Loucy (cell line): ENCODE results near the gene KRTAP2-4.

Source experiments
- H2AFZ ChIP-seq: fragments of 200-600 bp; sonication (generic); 2 replicates; pipeline ENCODE4 v1.6.0; 2016; ENCODE audit warnings: antibody characterized with exemption, mild to moderate bottlenecking, low read length, moderate library complexity
- H3F3A ChIP-seq: fragments of 200-600 bp; 2 replicates; pipeline ENCODE4 v1.6.0; 2016; ENCODE audit warnings: antibody characterized with exemption, low read depth, mild to moderate bottlenecking
- H3K27me3 ChIP-seq: fragments of 200-600 bp; sonication (generic); 2 replicates; pipeline ENCODE4 v1.6.1; 2014; ENCODE audit warnings: low read length, mild to moderate bottlenecking; ENCODE audit not compliant: insufficient read depth, poor library complexity, severe bottlenecking
- H3K36me3 ChIP-seq: fragments of 200-600 bp; sonication (generic); 2 replicates; pipeline ENCODE4 v1.6.1; 2016; ENCODE audit warnings: low read length; ENCODE audit not compliant: insufficient read depth
- H3K4me1 ChIP-seq: fragments of 200-600 bp; sonication (generic); 2 replicates; pipeline ENCODE4 v1.5.1; 2014; ENCODE audit warnings: low read length, mild to moderate bottlenecking; ENCODE audit not compliant: insufficient read depth, poor library complexity, severe bottlenecking
- H3K4me2 ChIP-seq: fragments of 200-600 bp; sonication (generic); 2 replicates; pipeline ENCODE4 v1.6.0; 2014; ENCODE audit warnings: antibody characterized with exemption, low read length, low read depth, mild to moderate bottlenecking; ENCODE audit not compliant: poor library complexity, severe bottlenecking
- H3K4me3 ChIP-seq: fragments of 200-600 bp; sonication (generic); 2 replicates; pipeline ENCODE4 v1.5.1; 2014; ENCODE audit warnings: low read length, mild to moderate bottlenecking, mixed read lengths; ENCODE audit not compliant: poor library complexity, severe bottlenecking
- H3K79me2 ChIP-seq: fragments of 200-600 bp; sonication (generic); 2 replicates; pipeline ENCODE4 v1.6.1; 2014; ENCODE audit warnings: low read length; ENCODE audit not compliant: insufficient read depth
- H3K9ac ChIP-seq: fragments of 200-600 bp; sonication (generic); 2 replicates; pipeline ENCODE4 v1.6.0; 2014; ENCODE audit warnings: mild to moderate bottlenecking, low read depth, low read length, moderate library complexity; ENCODE audit not compliant: poor library complexity, severe bottlenecking
- H3K9me2 ChIP-seq: fragments of 200-600 bp; sonication (generic); replicated peaks from 2 replicates; pipeline ENCODE4 v1.6.1; 2016; ENCODE audit warnings: low read depth, low read length, mixed read lengths
- H3K9me3 ChIP-seq: fragments of 200-600 bp; sonication (generic); 2 replicates; pipeline ENCODE4 v1.6.1; 2014; ENCODE audit warnings: mild to moderate bottlenecking, antibody characterized with exemption, low read length, low read depth; ENCODE audit not compliant: insufficient read depth
- H4K20me1 ChIP-seq: fragments of 200-600 bp; sonication (generic); 2 replicates; pipeline ENCODE4 v1.6.0; 2014; ENCODE audit warnings: antibody characterized with exemption, low read length, mild to moderate bottlenecking; ENCODE audit not compliant: insufficient read depth, poor library complexity, severe bottlenecking
- CTCF ChIP-seq: fragments of 200-600 bp; sonication (generic); conservative IDR thresholded peaks from 2 replicates; pipeline ENCODE4 v1.5.1; 2014; ENCODE audit warnings: mild to moderate bottlenecking, antibody characterized with exemption, low read length
- EZH2phosphoT487 ChIP-seq: fragments of 200-600 bp; IDR thresholded peaks from 2 replicates; pipeline ENCODE4 v1.6.1; 2018; ENCODE audit warnings: antibody characterized with exemption, mild to moderate bottlenecking, moderate library complexity, borderline replicate concordance

The KRTAP2-4 gene

GRCh38 chr17:41082626-41083025, 16.9 kb upstream of the KRTAP2-4 start:
- Histone ChIP-seq H2AFZ (no peak overlapping the region), H3K36me3 (no peaks in the 10 kb centered on the region), H3F3A (no peaks in the 10 kb centered on the region), H3K4me3 (no peak overlapping the region), H3K4me2 (no peak overlapping the region), H4K20me1 (no peaks in the 10 kb centered on the region), H3K9me2 (no peaks in the 10 kb centered on the region), H3K9ac (no peak overlapping the region), H3K79me2 (no peaks in the 10 kb centered on the region), H3K27me3 (no peaks in the 10 kb centered on the region), H3K4me1 (no peaks in the 10 kb centered on the region), H3K9me3 (no peaks in the 10 kb centered on the region)
- TF ChIP-seq EZH2phosphoT487 (no peak), CTCF (no peak)

- Histone ChIP-seq H3K27me3 (no peaks in the 10 kb centered on the region), H3K36me3 (no peaks in the 10 kb centered on the region), H3K9ac (no peak overlapping the region), H3F3A (no peaks in the 10 kb centered on the region), H3K4me1 (no peaks in the 10 kb centered on the region), H3K9me2 (no peaks in the 10 kb centered on the region), H3K9me3 (no peaks in the 10 kb centered on the region), H4K20me1 (no peaks in the 10 kb centered on the region), H3K4me3 (no peak overlapping the region), H3K79me2 (no peaks in the 10 kb centered on the region), H2AFZ (no peak overlapping the region), H3K4me2 (no peak overlapping the region)
- TF ChIP-seq EZH2phosphoT487, result no peak
- no peak for TF ChIP-seq CTCF
Observed at GRCh38 chr17:41076788-41077187, 11.1 kb upstream of the KRTAP2-4 start.

- Histone ChIP-seq H3F3A (no peaks in the 10 kb centered on the region), H3K79me2 (no peaks in the 10 kb centered on the region), H2AFZ (no peak overlapping the region), H3K4me1 (peaks cover 8% of the 10 kb centered on the region), H3K9me3 (no peaks in the 10 kb centered on the region), H3K9me2 (no peaks in the 10 kb centered on the region), H3K9ac (no peak overlapping the region), H3K4me3 (no peak overlapping the region), H3K4me2 (no peak overlapping the region), H4K20me1 (no peaks in the 10 kb centered on the region), H3K27me3 (no peaks in the 10 kb centered on the region), H3K36me3 (no peaks in the 10 kb centered on the region)
- no peak for TF ChIP-seq EZH2phosphoT487
- no peak for TF ChIP-seq CTCF
Observed at GRCh38 chr17:41073676-41074075, 8.0 kb upstream of the KRTAP2-4 start.
